DMS79 treated with DMSO at 0.1 percent for 48 hours (cell line): Measurements from ENCODE around the gene TTLL7.
A peak's percentile ranks its signal among the peaks of the same experiment; 100 is the strongest.

ENCODE experiments used
- DNase-seq: peaks from one replicate; lab custom pipeline; 2025; lab: John Stamatoyannopoulos, UW

Gene TTLL7

GRCh38 chr1:83816836-83817235 lies 182.1 kb downstream of the TTLL7 start:
- DNase-seq, result no peak

- DNase-seq, result peak; percentile 19
Measured at GRCh38 chr1:83815330-83815729, 183.6 kb downstream of the TTLL7 start.
